Activated CD8-positive, alpha-beta memory T cell treated with anti-CD3 and anti-CD28 coated beads for 36 hours (primary cell): ENCODE measurements around the gene ADAMTS2. TPM values are rescaled to one million over a fixed set of nuclear protein-coding genes. Genes with fewer than 3 reads are reported as not detected.

Experiments
- CTCF ChIA-PET: fragments of 350-600 bp; sonication (Branson Sonifier 250); formaldehyde crosslinking; loops from one replicate; lab custom pipeline; 2021; ENCODE audit warnings: antibody characterized with exemption; lab: Charles Lee
- POLR2A ChIA-PET: fragments of 350-600 bp; sonication (Branson Sonifier 250); formaldehyde crosslinking; loops from one replicate; lab custom pipeline; 2021; ENCODE audit warnings: antibody characterized with exemption; lab: Charles Lee
- total RNA-seq, 2 experiments: library from RNA; stranded (reverse); gene quantifications; one replicate each; pipeline ENCODE4 v1.2.3, GENCODE V29; 2021

Gene ADAMTS2
- not detected for total RNA-seq

GRCh38 chr5:179345433-179346321 lies at the start of gene ADAMTS2:
Gene ADAMTS2 (minus strand): TSS chr5:179345461. CDS start chr5:179345328, 133 bp downstream.
- POLR2A ChIA-PET: no interaction called here
- CTCF ChIA-PET: no interaction called here

DNA sequence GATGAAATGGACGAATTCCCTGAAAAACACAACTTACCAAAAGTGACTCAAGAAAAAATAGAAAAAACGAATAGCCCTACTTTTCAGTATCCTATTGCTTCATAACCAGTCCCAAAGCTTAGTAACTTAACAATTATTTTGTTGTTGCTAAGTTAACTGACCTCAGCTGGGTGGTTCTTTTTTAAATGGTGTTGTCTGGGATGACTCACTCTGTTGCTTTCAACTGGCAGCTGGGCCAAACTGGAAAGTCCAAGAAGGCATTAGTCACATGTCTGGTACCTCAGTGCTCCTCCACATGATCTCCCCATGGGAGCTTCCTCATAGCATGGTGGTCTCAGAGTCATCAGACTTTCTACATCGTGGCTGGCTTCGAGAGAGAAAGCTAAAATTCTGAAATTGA lies 47.8 kb upstream of the ADAMTS2 start:
- ChIA-PET POLR2A (no interaction called here), CTCF (no interaction called here)

GRCh38 chr5:179387151-179388110 lies 42.2 kb upstream of the ADAMTS2 start:
- CTCF ChIA-PET: no interaction called here
- POLR2A ChIA-PET: no interaction called here

GRCh38 chr5:179385914-179386313 lies 40.7 kb upstream of the ADAMTS2 start:
- ChIA-PET CTCF (no interaction called here), POLR2A (no interaction called here)

DNA sequence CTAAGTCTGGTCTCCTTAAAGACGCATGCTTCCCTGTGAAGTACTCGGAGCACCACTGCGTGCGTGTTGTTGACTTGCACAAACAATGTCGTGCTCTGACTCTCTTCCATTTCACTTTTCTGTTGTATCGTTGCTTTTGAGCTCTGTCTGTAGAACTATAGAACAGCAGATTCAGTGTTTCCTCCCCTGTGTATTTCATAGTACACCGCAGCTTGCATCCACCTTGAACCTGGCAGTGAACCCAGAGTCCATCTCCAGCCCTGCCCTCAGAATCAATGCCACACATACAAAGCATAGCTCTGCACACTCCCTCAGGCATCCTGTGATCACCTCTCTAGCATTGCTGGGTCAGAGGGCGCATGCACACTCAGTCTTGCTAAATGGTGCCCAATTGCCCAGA lies 37.2 kb upstream of the ADAMTS2 start:
- ChIA-PET CTCF (no interaction called here), POLR2A (no interaction called here)

- POLR2A ChIA-PET: no interaction called here
- CTCF ChIA-PET: no interaction called here
Measured at GRCh38 chr5:179381691-179382090, 36.4 kb upstream of the ADAMTS2 start.

GRCh38 chr5:179380211-179381035 lies 35.2 kb upstream of the ADAMTS2 start:
- POLR2A ChIA-PET: no interaction called here

GRCh38 chr5:179379321-179379890 lies 34.1 kb upstream of the ADAMTS2 start:
- POLR2A ChIA-PET: no interaction called here
- CTCF ChIA-PET: no interaction called here

More at GRCh38 chr5:179380211-179381035, 35.2 kb upstream of the ADAMTS2 start:
- CTCF ChIA-PET: no interaction called here

- CTCF ChIA-PET: no interaction called here
- POLR2A ChIA-PET: no interaction called here
Measured at GRCh38 chr5:179378441-179379271, 33.4 kb upstream of the ADAMTS2 start.

DNA sequence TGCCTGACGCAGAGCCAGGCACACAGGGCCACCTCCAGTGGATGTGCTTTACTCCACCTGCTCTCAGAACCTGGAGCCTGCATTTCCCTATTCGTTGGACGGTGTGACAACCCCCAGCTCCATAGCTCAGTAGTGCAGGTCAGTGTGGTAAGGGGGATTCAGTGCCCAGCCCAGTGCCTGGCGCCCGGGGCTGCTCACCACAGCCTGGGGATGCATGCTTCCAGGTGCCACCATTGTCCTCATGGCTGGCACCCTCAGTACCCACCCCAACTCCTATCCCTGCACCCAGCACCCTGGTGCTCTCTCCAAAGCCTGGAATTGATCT lies 32.8 kb upstream of the ADAMTS2 start:
- ChIA-PET CTCF (no interaction called here), POLR2A (no interaction called here)

DNA sequence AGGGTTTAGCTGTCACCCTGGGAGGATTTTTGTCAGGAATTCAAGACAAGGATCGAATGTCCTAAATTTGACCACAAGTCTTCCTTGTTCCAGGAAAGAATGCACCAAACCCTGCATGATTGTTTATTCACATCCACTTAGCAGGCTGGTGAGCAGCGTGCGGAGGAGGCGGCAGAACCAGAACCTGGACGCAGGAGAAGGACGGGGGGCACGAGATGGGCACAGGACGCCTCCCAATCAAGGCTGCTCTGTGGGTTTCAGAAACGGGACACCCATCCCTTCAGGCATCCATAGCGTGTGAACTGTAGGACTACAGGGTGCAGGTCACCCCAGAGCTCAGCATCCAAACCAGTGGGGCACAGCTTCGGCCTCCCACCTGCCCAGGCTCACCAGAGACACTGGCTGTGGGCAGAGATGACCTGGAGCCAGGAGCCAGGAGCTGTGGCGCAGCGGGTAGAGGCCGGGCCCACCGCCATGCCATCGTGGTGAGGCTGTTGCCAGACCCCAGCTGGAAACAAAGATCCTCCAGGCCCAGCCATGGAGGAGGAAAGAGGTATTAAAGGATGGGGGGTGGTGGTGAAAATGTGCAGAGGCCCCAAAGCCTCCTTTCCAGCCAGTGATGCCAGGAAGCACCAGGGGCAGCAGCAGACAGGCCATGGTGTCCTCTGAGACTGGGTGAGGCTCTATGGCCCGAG lies 32.3 kb upstream of the ADAMTS2 start:
- CTCF ChIA-PET: no interaction called here
- POLR2A ChIA-PET: no interaction called here

GRCh38 chr5:179376701-179377420 lies 31.6 kb upstream of the ADAMTS2 start:
- CTCF ChIA-PET: interaction anchor here (0.7 kb wide), 1 partner anchor 786 kb away, joined by 3 read pairs; no protein-coding TSS in a partner anchor
- POLR2A ChIA-PET: no interaction called here

- ChIA-PET CTCF (interaction anchor here (0.7 kb wide), 1 partner anchor 787 kb away, joined by 3 read pairs; no protein-coding TSS in a partner anchor), POLR2A (no interaction called here)
Measured at GRCh38 chr5:179375831-179376365, 30.6 kb upstream of the ADAMTS2 start.

DNA sequence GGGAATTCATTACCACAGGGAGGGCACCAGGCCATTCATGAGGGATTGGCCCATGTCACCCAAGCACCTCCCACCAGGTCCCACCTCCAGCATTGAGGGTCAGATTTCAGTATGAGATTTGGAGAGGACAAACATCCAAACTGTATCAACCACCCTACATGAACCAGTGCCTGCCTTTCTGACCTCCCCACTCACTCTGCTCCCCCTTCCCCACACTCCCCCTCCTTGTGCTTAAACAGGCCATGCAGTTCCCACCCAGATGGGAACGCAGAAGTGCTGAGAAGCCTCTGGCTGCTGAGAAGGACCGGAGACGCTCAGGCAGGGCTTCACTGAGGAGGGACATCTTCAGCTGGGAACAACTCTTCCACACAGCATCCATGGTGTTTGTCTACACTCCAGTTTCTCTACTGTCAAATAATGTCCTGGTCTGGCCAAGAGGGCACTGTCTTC lies 30.0 kb upstream of the ADAMTS2 start:
- CTCF ChIA-PET: no interaction called here
- POLR2A ChIA-PET: no interaction called here

- ChIA-PET CTCF (no interaction called here), POLR2A (no interaction called here)
Measured at GRCh38 chr5:179374506-179375235, 29.4 kb upstream of the ADAMTS2 start.

- ChIA-PET CTCF (no interaction called here), POLR2A (no interaction called here)
Measured at GRCh38 chr5:179373961-179374505, 28.8 kb upstream of the ADAMTS2 start.
